ENCODE measurements around the gene HDAC4. TPM values are rescaled to one million over a fixed set of nuclear protein-coding genes. Genes with fewer than 3 reads are reported as not detected.

Gene HDAC4
- total and polyA plus RNA-seq, 2 of the 8 experiments (the other 6 are each of a cell fraction or from before 2014, with no cell fraction given): 15.4 to 31.5 TPM

GRCh38 chr2:239166201-239166834, 234.5 kb downstream of the HDAC4 start:
- Histone ChIP-seq H4K91ac (replicated peaks; ENCODE audit: insufficient read length, low read length) (no peak overlapping the region), H3K27me3 (replicated peaks in 1 of 4; ENCODE audit: control insufficient read depth in 3 of 4, extremely low read depth in 1 of 4, insufficient read depth in 3 of 4, low read length in 3 of 4) (no peaks in the 10 kb centered on the region), H3K36me3 (ENCODE audit: control insufficient read depth in 2 of 4, insufficient read depth in 4 of 4, low read length in 3 of 4) (peaks cover 0 to 6% (median 2%) of the 10 kb centered on the region in 4 experiments; a peak in 4 of 8 replicates), H3K4me1 (replicated peaks in 1 of 4; ENCODE audit: control insufficient read depth in 3 of 4, insufficient read depth in 4 of 4, low read length in 3 of 4) (no peaks in the 10 kb centered on the region), H3K23ac (ENCODE audit: insufficient read length) (no peak overlapping the region), H4K20me1 (replicated peaks in 1 of 2; ENCODE audit: control insufficient read depth in 1 of 2, insufficient read depth in 2 of 2, low read length in 2 of 2) (no peaks in the 10 kb centered on the region), H2BK120ac (replicated peaks; ENCODE audit: low read depth, low read length) (no peak overlapping the region), H3K18ac (ENCODE audit: extremely low read depth, low read length) (no peak overlapping the region), H2BK5ac (ENCODE audit: low read depth, low read length) (no peak overlapping the region), H2BK20ac (ENCODE audit: low read length) (no peak overlapping the region), H3K27ac (ENCODE audit: low read depth, low read length) (no peak overlapping the region), H3K23me2 (ENCODE audit: low read depth, low read length) (no peaks in the 10 kb centered on the region), H2AFZ (ENCODE audit: low read length) (no peak overlapping the region), H3K9ac (replicated peaks in 1 of 4; ENCODE audit: extremely low read depth in 1 of 4, low read depth in 3 of 4, low read length in 3 of 4) (no peak overlapping the region), H3K56ac (replicated peaks; ENCODE audit: insufficient read length, low read depth, low read length) (no peak overlapping the region), H3K4me2 (ENCODE audit: insufficient read depth in 1 of 2, low read depth in 2 of 2, low read length in 2 of 2) (no peak overlapping the region), H2AK5ac (ENCODE audit: low read depth, low read length) (no peak overlapping the region), H4K8ac (ENCODE audit: extremely low read depth, insufficient read depth, low read length) (no peak overlapping the region; the same call in 1 of the 2 replicates), H3K79me2 (ENCODE audit: control insufficient read depth in 1 of 2, insufficient read depth in 2 of 2, low read length in 2 of 2) (no peaks in the 10 kb centered on the region), H3K9me3 (ENCODE audit: insufficient read depth in 2 of 2, low read depth in 1 of 2, low read length in 1 of 2) (peaks cover 0 to 3% of the 10 kb centered on the region in 2 experiments; a peak in 1 of 4 replicates), H4K5ac (ENCODE audit: insufficient read length, low read depth, low read length) (no peak overlapping the region), H3K4ac (replicated peaks; ENCODE audit: insufficient read length, low read depth, low read length) (no peak overlapping the region), H2BK12ac (ENCODE audit: low read depth, low read length) (no peak overlapping the region), H3K4me3 (ENCODE audit: extremely low read depth in 1 of 4, insufficient read depth in 2 of 4, low read depth in 3 of 4, low read length in 4 of 4) (no peak overlapping the region), H3K14ac (ENCODE audit: insufficient read length) (no peak overlapping the region), H2BK15ac (ENCODE audit: low read length) (no peak overlapping the region), H3K79me1 (ENCODE audit: low read depth, low read length) (no peaks in the 10 kb centered on the region)
- ChIA-PET POLR2A (ENCODE audit: partially characterized antibody) (no interaction called here), CTCF (ENCODE audit: partially characterized antibody) (interaction anchor here (1.1 kb wide), 2 partner anchors 22 to 28 kb away, joined by 5 read pairs; no protein-coding TSS in a partner anchor)
- FAIRE-seq (no peak), DNase-seq (ENCODE audit: low read depth in 1 of 2, low spot score in 2 of 2) (no peak)
- WGBS, 2 experiments (ENCODE audit: extremely low coverage in 1 of 2, insufficient coverage in 1 of 2, insufficient read length in 1 of 2, insufficient replicate concordance in 2 of 2, low coverage in 1 of 2, low lambda C conversion rate in 2 of 2, missing lambda C conversion rate in 1 of 2): 90% methylated on average over 17 of the region's 17 CpGs; no CpG with 5 or more reads in 1 of the 2 experiments
- TF ChIP-seq TAF1 (IDR thresholded peaks at IDR 0.05; ENCODE audit: low read depth, low read length) (no peak), KDM4A (IDR thresholded peaks at IDR 0.05; ENCODE audit: low read depth, low read length, severe bottlenecking) (no peak), CEBPB (IDR thresholded peaks at IDR 0.05; ENCODE audit: low read depth, low read length) (no peak), CHD2 (IDR thresholded peaks at IDR 0.05; ENCODE audit: low read length) (no peak), GTF2F1 (IDR thresholded peaks at IDR 0.05; ENCODE audit: borderline replicate concordance, low read depth, low read length) (no peak), TBP (IDR thresholded peaks at IDR 0.05; ENCODE audit: low read depth, low read length) (no peak), POU5F1 (IDR thresholded peaks at IDR 0.05; ENCODE audit: low read depth, low read length) (no peak), SIRT6 (IDR thresholded peaks at IDR 0.05; ENCODE audit: low read length) (no peak), CHD1 (IDR thresholded peaks at IDR 0.05; ENCODE audit: low read depth, low read length) (no peak), SRF (IDR thresholded peaks at IDR 0.05; ENCODE audit: low read depth, low read length) (no peak), CREB1 (IDR thresholded peaks at IDR 0.05) (no peak)

Data from H1 (cell line).